ENCODE measurements around the gene ARHGAP18. TPM values are rescaled to one million over a fixed set of nuclear protein-coding genes. Genes with fewer than 3 reads are reported as not detected.

Gene ARHGAP18
- polyA plus RNA-seq, 2 donors: 2.1 to 2.2 TPM

DNA sequence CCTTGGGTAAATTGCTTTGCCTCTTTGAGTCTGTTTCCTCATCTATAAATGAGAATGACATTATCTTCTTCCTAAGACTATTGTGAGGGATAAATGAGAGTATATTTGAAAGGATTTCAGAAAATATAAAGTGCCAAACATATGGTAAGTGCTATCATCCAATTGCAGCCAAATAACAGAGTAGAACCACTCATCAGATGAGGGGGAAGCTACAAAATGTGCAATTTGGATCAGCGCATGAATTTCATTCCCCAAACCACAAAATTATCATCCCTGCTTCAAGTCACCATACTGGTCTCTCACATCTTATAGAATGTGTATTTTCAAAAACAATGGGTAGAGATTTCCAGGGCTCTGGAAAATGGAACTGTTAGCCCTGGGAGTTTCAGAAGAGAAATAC lies 158.5 kb downstream of the ARHGAP18 start:
- no peaks in the 10 kb centered on the region for H3K27me3 ChIP-seq (ENCODE audit: control insufficient read depth in 1 of 2, insufficient read depth in 2 of 2, low read length in 2 of 2)
- H3K27ac ChIP-seq (ENCODE audit: low read depth in 2 of 2, low read length in 1 of 2): no peak overlapping the region
- H3K36me3 ChIP-seq (ENCODE audit: control insufficient read depth in 2 of 2, insufficient read depth in 2 of 2, low read length in 1 of 2): no peaks in the 10 kb centered on the region
- H3K4me3 ChIP-seq (ENCODE audit: low read depth in 1 of 2, low read length in 2 of 2): no peak overlapping the region
- no peaks in the 10 kb centered on the region for H3K4me1 ChIP-seq (ENCODE audit: control insufficient read depth in 2 of 2, insufficient read depth in 2 of 2, low read length in 1 of 2)
- no peaks in the 10 kb centered on the region for H3K9me3 ChIP-seq (ENCODE audit: control insufficient read depth in 2 of 2, insufficient read depth in 1 of 2, low read depth in 1 of 2, low read length in 1 of 2)
- 94 to 97% methylated on average over 1 of the region's 1 CpG for WGBS, 2 donors

- no peaks in the 10 kb centered on the region for H3K4me1 ChIP-seq (ENCODE audit: control insufficient read depth in 2 of 2, insufficient read depth in 2 of 2, low read length in 1 of 2)
- H3K27me3 ChIP-seq (ENCODE audit: control insufficient read depth in 1 of 2, insufficient read depth in 2 of 2, low read length in 2 of 2): no peaks in the 10 kb centered on the region
- H3K4me3 ChIP-seq (ENCODE audit: low read depth in 1 of 2, low read length in 2 of 2): no peak overlapping the region
- H3K27ac ChIP-seq (ENCODE audit: low read depth in 2 of 2, low read length in 1 of 2): no peak overlapping the region
- H3K9me3 ChIP-seq (ENCODE audit: control insufficient read depth in 2 of 2, insufficient read depth in 1 of 2, low read depth in 1 of 2, low read length in 1 of 2): no peaks in the 10 kb centered on the region
- no peaks in the 10 kb centered on the region for H3K36me3 ChIP-seq (ENCODE audit: control insufficient read depth in 2 of 2, insufficient read depth in 2 of 2, low read length in 1 of 2)
- WGBS, 2 donors: 83 to 86% methylated on average over 4 of the region's 4 CpGs
Observed at GRCh38 chr6:129546702-129547101, 163.3 kb downstream of the ARHGAP18 start.

DNA sequence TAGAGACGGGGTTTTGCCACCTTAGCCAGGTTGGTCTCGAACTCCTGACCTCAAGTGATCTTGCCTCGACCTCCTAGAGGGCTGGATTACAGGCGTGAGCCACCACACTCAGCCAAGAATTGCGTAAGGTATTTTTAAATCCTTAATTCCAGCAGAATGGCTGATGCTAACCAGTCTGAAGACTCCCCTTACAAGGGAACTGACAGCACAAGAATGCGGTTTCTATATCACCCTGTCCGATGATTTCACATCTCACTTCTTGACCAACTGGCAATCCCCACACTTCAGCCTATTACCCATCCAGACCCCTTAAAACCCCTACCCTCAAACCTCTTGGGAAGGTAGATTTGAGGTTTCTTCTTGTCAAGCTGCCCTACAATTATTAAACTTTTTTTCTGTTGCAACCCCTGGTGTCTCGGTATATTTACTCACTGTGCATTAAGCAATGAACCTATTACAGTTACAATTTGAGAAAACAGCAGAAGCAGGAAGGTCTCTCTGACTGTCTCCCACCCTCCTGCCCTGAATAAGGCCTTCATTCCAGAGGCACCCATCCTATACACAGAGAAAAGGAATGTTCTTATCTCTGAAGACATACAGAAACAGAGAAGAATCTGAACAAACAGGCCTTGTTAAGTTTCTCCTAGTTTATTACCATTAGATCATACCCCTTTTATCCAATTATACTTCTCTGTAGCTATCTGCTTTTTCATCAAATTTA lies 164.9 kb downstream of the ARHGAP18 start:
- Histone ChIP-seq H3K36me3 (ENCODE audit: control insufficient read depth in 2 of 2, insufficient read depth in 2 of 2, low read length in 1 of 2) (no peaks in the 10 kb centered on the region), H3K9me3 (ENCODE audit: control insufficient read depth in 2 of 2, insufficient read depth in 1 of 2, low read depth in 1 of 2, low read length in 1 of 2) (no peaks in the 10 kb centered on the region), H3K4me3 (ENCODE audit: low read depth in 1 of 2, low read length in 2 of 2) (no peak overlapping the region), H3K27ac (ENCODE audit: low read depth in 2 of 2, low read length in 1 of 2) (no peak overlapping the region), H3K4me1 (ENCODE audit: control insufficient read depth in 2 of 2, insufficient read depth in 2 of 2, low read length in 1 of 2) (no peaks in the 10 kb centered on the region), H3K27me3 (ENCODE audit: control insufficient read depth in 1 of 2, insufficient read depth in 2 of 2, low read length in 2 of 2) (no peaks in the 10 kb centered on the region)
- WGBS, 2 donors: 95 to 96% methylated on average over 8 of the region's 8 CpGs

- Histone ChIP-seq H3K4me3 (ENCODE audit: low read depth in 1 of 2, low read length in 2 of 2) (no peak overlapping the region), H3K36me3 (ENCODE audit: control insufficient read depth in 2 of 2, insufficient read depth in 2 of 2, low read length in 1 of 2) (no peaks in the 10 kb centered on the region), H3K4me1 (ENCODE audit: control insufficient read depth in 2 of 2, insufficient read depth in 2 of 2, low read length in 1 of 2) (no peaks in the 10 kb centered on the region), H3K9me3 (ENCODE audit: control insufficient read depth in 2 of 2, insufficient read depth in 1 of 2, low read depth in 1 of 2, low read length in 1 of 2) (no peaks in the 10 kb centered on the region), H3K27ac (ENCODE audit: low read depth in 2 of 2, low read length in 1 of 2) (no peak overlapping the region), H3K27me3 (ENCODE audit: control insufficient read depth in 1 of 2, insufficient read depth in 2 of 2, low read length in 2 of 2) (no peaks in the 10 kb centered on the region)
- WGBS, 2 donors: 79 to 82% methylated on average over 2 of the region's 2 CpGs
Observed at GRCh38 chr6:129543981-129544380, 166.0 kb downstream of the ARHGAP18 start.

- Histone ChIP-seq H3K4me1 (ENCODE audit: control insufficient read depth in 2 of 2, insufficient read depth in 2 of 2, low read length in 1 of 2) (no peaks in the 10 kb centered on the region), H3K9me3 (ENCODE audit: control insufficient read depth in 2 of 2, insufficient read depth in 1 of 2, low read depth in 1 of 2, low read length in 1 of 2) (no peaks in the 10 kb centered on the region)
Observed at GRCh38 chr6:129542705-129543104, 167.3 kb downstream of the ARHGAP18 start.

GRCh38 chr6:129539032-129539431 lies 170.9 kb downstream of the ARHGAP18 start:
- Histone ChIP-seq H3K4me3 (ENCODE audit: low read depth in 1 of 2, low read length in 2 of 2) (no peak overlapping the region), H3K9me3 (ENCODE audit: control insufficient read depth in 2 of 2, insufficient read depth in 1 of 2, low read depth in 1 of 2, low read length in 1 of 2) (no peaks in the 10 kb centered on the region), H3K36me3 (ENCODE audit: control insufficient read depth in 2 of 2, insufficient read depth in 2 of 2, low read length in 1 of 2) (peaks cover 0 to 3% of the 10 kb centered on the region in 2 donors), H3K27me3 (ENCODE audit: control insufficient read depth in 1 of 2, insufficient read depth in 2 of 2, low read length in 2 of 2) (no peaks in the 10 kb centered on the region), H3K4me1 (ENCODE audit: control insufficient read depth in 2 of 2, insufficient read depth in 2 of 2, low read length in 1 of 2) (no peaks in the 10 kb centered on the region), H3K27ac (ENCODE audit: low read depth in 2 of 2, low read length in 1 of 2) (no peak overlapping the region)
- 89 to 95% methylated on average over 2 of the region's 2 CpGs for WGBS, 2 donors

More at GRCh38 chr6:129542705-129543104, 167.3 kb downstream of the ARHGAP18 start:
- no peak overlapping the region for H3K4me3 ChIP-seq (ENCODE audit: low read depth in 1 of 2, low read length in 2 of 2)
- peaks cover 0 to 3% of the 10 kb centered on the region in 2 donors for H3K36me3 ChIP-seq (ENCODE audit: control insufficient read depth in 2 of 2, insufficient read depth in 2 of 2, low read length in 1 of 2)
- no peaks in the 10 kb centered on the region for H3K27me3 ChIP-seq (ENCODE audit: control insufficient read depth in 1 of 2, insufficient read depth in 2 of 2, low read length in 2 of 2)
- WGBS, 2 donors: 74 to 82% methylated on average over 2 of the region's 2 CpGs
- no peak overlapping the region for H3K27ac ChIP-seq (ENCODE audit: low read depth in 2 of 2, low read length in 1 of 2)

- Histone ChIP-seq H3K36me3 (ENCODE audit: control insufficient read depth in 2 of 2, insufficient read depth in 2 of 2, low read length in 1 of 2) (peaks cover 0 to 3% of the 10 kb centered on the region in 2 donors), H3K4me1 (ENCODE audit: control insufficient read depth in 2 of 2, insufficient read depth in 2 of 2, low read length in 1 of 2) (no peaks in the 10 kb centered on the region), H3K4me3 (ENCODE audit: low read depth in 1 of 2, low read length in 2 of 2) (no peak overlapping the region), H3K9me3 (ENCODE audit: control insufficient read depth in 2 of 2, insufficient read depth in 1 of 2, low read depth in 1 of 2, low read length in 1 of 2) (no peaks in the 10 kb centered on the region), H3K27ac (ENCODE audit: low read depth in 2 of 2, low read length in 1 of 2) (no peak overlapping the region), H3K27me3 (ENCODE audit: control insufficient read depth in 1 of 2, insufficient read depth in 2 of 2, low read length in 2 of 2) (no peaks in the 10 kb centered on the region)
Observed at GRCh38 chr6:129536271-129536670, 173.7 kb downstream of the ARHGAP18 start.

- no peak overlapping the region for H3K27ac ChIP-seq (ENCODE audit: low read depth in 2 of 2, low read length in 1 of 2)
- H3K27me3 ChIP-seq (ENCODE audit: control insufficient read depth in 1 of 2, insufficient read depth in 2 of 2, low read length in 2 of 2): no peaks in the 10 kb centered on the region
- H3K9me3 ChIP-seq (ENCODE audit: control insufficient read depth in 2 of 2, insufficient read depth in 1 of 2, low read depth in 1 of 2, low read length in 1 of 2): no peaks in the 10 kb centered on the region
- H3K36me3 ChIP-seq (ENCODE audit: control insufficient read depth in 2 of 2, insufficient read depth in 2 of 2, low read length in 1 of 2): peaks cover 0 to 3% of the 10 kb centered on the region in 2 donors
- no peak overlapping the region for H3K4me3 ChIP-seq (ENCODE audit: low read depth in 1 of 2, low read length in 2 of 2)
- no peaks in the 10 kb centered on the region for H3K4me1 ChIP-seq (ENCODE audit: control insufficient read depth in 2 of 2, insufficient read depth in 2 of 2, low read length in 1 of 2)
Observed at GRCh38 chr6:129534926-129535325, 175.1 kb downstream of the ARHGAP18 start.

All from esophagus (tissue), 2 donors.